ENCODE results near the gene RSAD1.

Gene RSAD1

DNA sequence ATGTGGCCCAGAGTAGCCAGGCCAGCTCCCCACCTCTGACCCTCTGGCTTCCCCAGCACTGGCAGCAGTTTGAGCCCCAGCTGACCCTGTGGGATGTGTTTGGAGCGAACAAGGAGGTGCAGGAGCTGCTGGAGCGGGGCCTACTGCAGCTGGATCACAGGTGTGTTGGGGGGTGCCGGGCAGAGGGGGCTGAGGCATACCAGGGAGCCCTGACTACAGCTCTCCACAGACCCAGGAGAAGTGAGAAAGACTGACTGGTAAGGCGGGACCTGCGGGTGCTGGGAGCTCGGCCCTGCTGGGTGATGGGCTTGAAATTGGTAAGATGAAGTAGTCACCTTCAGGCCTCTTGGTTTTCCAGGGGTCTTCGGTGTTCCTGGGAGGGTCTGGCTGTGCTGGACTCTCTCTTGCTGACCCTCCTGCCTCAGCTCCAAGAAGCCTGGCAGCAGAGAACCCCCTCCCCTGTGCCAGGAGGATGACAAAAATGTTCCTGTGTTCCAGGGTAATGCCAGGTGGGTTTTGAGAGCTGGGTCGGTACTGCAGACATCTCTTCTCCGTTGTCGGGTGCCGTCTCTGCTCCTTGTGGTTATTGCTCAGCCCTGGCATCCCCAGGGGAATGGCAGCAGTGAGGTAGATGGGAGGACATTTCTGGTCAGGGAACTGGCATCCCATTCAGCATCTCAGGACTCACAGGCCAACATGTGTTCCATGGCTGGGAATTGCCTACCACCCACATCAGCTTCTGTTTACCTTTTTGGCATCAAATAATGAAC lies 5.9 kb downstream of the RSAD1 start:
- Histone ChIP-seq H3K9me3 (ENCODE audit: control insufficient read depth, insufficient read depth, low read length) (no peaks in the 10 kb centered on the region), H3K4me1 (ENCODE audit: control insufficient read depth, low read length) (peaks cover 18% of the 10 kb centered on the region), H3K4me2 (ENCODE audit: low read length) (no peak overlapping the region), H3K27me3 (ENCODE audit: control insufficient read depth, low read length) (no peaks in the 10 kb centered on the region), H3K4me3 (ENCODE audit: low read length) (no peak overlapping the region), H3K27ac (ENCODE audit: low read depth, low read length) (no peak overlapping the region), H4K20me1 (ENCODE audit: control insufficient read depth, insufficient read depth, low read depth, low read length) (no peaks in the 10 kb centered on the region), H3K9me2 (replicated peaks; ENCODE audit: control insufficient read depth, low read length) (no peaks in the 10 kb centered on the region), H3K36me3 (ENCODE audit: control insufficient read depth, low read length) (peaks cover 30% of the 10 kb centered on the region), H3K79me2 (ENCODE audit: control insufficient read depth, low read length) (peaks cover 9% of the 10 kb centered on the region), H3F3A (ENCODE audit: control insufficient read depth, insufficient read depth) (peaks cover 7% of the 10 kb centered on the region)
- no peak for TF ChIP-seq EZH2phosphoT487 (IDR thresholded peaks at IDR 0.05; ENCODE audit: borderline replicate concordance, low read length)
- TF ChIP-seq, protein P1, sequence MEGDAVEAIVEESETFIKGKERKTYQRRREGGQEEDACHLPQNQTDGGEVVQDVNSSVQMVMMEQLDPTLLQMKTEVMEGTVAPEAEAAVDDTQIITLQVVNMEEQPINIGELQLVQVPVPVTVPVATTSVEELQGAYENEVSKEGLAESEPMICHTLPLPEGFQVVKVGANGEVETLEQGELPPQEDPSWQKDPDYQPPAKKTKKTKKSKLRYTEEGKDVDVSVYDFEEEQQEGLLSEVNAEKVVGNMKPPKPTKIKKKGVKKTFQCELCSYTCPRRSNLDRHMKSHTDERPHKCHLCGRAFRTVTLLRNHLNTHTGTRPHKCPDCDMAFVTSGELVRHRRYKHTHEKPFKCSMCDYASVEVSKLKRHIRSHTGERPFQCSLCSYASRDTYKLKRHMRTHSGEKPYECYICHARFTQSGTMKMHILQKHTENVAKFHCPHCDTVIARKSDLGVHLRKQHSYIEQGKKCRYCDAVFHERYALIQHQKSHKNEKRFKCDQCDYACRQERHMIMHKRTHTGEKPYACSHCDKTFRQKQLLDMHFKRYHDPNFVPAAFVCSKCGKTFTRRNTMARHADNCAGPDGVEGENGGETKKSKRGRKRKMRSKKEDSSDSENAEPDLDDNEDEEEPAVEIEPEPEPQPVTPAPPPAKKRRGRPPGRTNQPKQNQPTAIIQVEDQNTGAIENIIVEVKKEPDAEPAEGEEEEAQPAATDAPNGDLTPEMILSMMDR (IDR thresholded peaks at IDR 0.05; ENCODE audit: low read depth, low read length, poor library complexity, severe bottlenecking): no peak

GRCh38 chr17:50487213-50488096 lies 8.8 kb downstream of the RSAD1 start:
- H3K27ac ChIP-seq (ENCODE audit: low read depth, low read length): no peak overlapping the region
- H3K79me2 ChIP-seq (ENCODE audit: control insufficient read depth, low read length): no peaks in the 10 kb centered on the region
- H3K4me1 ChIP-seq (ENCODE audit: control insufficient read depth, low read length): no peaks in the 10 kb centered on the region
- no peak overlapping the region for H3K4me3 ChIP-seq (ENCODE audit: low read length)
- no peak for TF ChIP-seq EZH2phosphoT487 (IDR thresholded peaks at IDR 0.05; ENCODE audit: borderline replicate concordance, low read length)
- TF ChIP-seq, protein P1 (IDR thresholded peaks at IDR 0.05; ENCODE audit: low read depth, low read length, poor library complexity, severe bottlenecking): no peak
- H3K27me3 ChIP-seq (ENCODE audit: control insufficient read depth, low read length): no peaks in the 10 kb centered on the region
- no peak overlapping the region for H3K4me2 ChIP-seq (ENCODE audit: low read length)
- H3K36me3 ChIP-seq (ENCODE audit: control insufficient read depth, low read length): peaks cover 18% of the 10 kb centered on the region
- H4K20me1 ChIP-seq (ENCODE audit: control insufficient read depth, insufficient read depth, low read depth, low read length): no peaks in the 10 kb centered on the region
- no peaks in the 10 kb centered on the region for H3K9me2 ChIP-seq (replicated peaks; ENCODE audit: control insufficient read depth, low read length)
- no peaks in the 10 kb centered on the region for H3K9me3 ChIP-seq (ENCODE audit: control insufficient read depth, insufficient read depth, low read length)
- no peaks in the 10 kb centered on the region for H3F3A ChIP-seq (ENCODE audit: control insufficient read depth, insufficient read depth)

DNA sequence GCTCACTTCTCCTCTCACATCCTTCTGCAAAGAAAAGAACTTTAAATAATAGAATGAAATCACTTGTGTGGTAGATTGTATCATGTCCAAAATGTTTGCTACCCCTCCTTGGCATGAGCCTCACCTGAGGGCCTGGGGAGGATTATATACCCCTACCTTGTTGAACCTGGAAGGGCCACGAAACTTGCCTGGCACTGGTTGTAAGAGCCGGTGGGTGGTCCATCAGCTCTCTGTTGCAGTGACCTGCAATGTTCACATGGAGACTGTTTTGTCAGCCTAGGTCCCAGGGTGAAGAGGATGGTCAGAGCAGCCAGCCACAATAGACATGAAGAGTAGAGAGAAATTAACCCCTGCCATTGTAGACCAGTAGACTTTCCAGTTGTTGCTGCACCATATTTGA lies 10.2 kb downstream of the RSAD1 start:
- Histone ChIP-seq H3F3A (ENCODE audit: control insufficient read depth, insufficient read depth) (no peaks in the 10 kb centered on the region), H3K9me2 (replicated peaks; ENCODE audit: control insufficient read depth, low read length) (no peaks in the 10 kb centered on the region)

More for the DNA sequence above, 10.2 kb downstream of the RSAD1 start:
- TF ChIP-seq EZH2phosphoT487 (IDR thresholded peaks at IDR 0.05; ENCODE audit: borderline replicate concordance, low read length): no peak
- TF ChIP-seq, protein P1 (IDR thresholded peaks at IDR 0.05; ENCODE audit: low read depth, low read length, poor library complexity, severe bottlenecking): no peak
- Histone ChIP-seq H4K20me1 (ENCODE audit: control insufficient read depth, insufficient read depth, low read depth, low read length) (no peaks in the 10 kb centered on the region), H3K9me3 (ENCODE audit: control insufficient read depth, insufficient read depth, low read length) (no peaks in the 10 kb centered on the region), H3K27ac (ENCODE audit: low read depth, low read length) (no peak overlapping the region), H3K4me1 (ENCODE audit: control insufficient read depth, low read length) (no peaks in the 10 kb centered on the region), H3K4me2 (ENCODE audit: low read length) (no peak overlapping the region), H3K4me3 (ENCODE audit: low read length) (no peak overlapping the region), H3K79me2 (ENCODE audit: control insufficient read depth, low read length) (no peaks in the 10 kb centered on the region), H3K27me3 (ENCODE audit: control insufficient read depth, low read length) (no peaks in the 10 kb centered on the region), H3K36me3 (ENCODE audit: control insufficient read depth, low read length) (peaks cover 8% of the 10 kb centered on the region; the same call in 1 of the 2 replicates)
